ENCODE data around the gene NECAB2.

Gene NECAB2

DNA sequence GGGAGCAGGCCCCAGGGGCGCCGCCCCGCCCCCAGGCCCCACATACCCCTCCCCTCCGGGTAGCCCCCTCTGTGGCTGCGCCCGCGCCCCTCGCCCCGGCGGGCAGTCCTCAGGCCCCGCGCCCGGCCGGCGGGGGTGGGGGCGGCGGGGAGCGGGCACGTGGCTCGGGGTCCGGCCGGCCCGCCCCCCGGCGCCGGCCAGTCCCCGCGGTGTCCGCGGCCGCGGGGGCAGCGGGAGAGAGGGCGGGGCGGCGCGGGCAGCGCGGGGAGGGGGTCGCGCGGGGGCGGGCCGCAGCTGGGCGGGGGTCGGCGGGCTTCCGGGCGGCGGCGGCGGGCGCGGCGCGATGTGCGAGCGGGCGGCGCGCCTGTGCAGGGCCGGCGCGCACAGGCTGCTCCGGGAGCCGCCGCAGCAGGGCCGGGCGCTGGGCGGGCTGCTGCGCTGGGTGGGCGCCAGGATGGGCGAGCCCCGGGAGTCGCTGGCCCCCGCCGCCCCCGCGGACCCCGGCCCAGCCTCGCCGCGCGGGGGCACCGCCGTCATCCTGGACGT, 335 bp downstream of the NECAB2 start:
- DNase-seq, result no peak

GRCh38 chr16:83968891-83969649, 1.0 kb downstream of the NECAB2 start:
- DNase-seq, result no peak

- DNase-seq, result no peak
These were observed 1.9 kb downstream of the NECAB2 start for GRCh38 chr16:83969771-83970429.

- DNase-seq, result no peak
These were observed 2.4 kb downstream of the NECAB2 start for GRCh38 chr16:83970430-83970815.

DNA sequence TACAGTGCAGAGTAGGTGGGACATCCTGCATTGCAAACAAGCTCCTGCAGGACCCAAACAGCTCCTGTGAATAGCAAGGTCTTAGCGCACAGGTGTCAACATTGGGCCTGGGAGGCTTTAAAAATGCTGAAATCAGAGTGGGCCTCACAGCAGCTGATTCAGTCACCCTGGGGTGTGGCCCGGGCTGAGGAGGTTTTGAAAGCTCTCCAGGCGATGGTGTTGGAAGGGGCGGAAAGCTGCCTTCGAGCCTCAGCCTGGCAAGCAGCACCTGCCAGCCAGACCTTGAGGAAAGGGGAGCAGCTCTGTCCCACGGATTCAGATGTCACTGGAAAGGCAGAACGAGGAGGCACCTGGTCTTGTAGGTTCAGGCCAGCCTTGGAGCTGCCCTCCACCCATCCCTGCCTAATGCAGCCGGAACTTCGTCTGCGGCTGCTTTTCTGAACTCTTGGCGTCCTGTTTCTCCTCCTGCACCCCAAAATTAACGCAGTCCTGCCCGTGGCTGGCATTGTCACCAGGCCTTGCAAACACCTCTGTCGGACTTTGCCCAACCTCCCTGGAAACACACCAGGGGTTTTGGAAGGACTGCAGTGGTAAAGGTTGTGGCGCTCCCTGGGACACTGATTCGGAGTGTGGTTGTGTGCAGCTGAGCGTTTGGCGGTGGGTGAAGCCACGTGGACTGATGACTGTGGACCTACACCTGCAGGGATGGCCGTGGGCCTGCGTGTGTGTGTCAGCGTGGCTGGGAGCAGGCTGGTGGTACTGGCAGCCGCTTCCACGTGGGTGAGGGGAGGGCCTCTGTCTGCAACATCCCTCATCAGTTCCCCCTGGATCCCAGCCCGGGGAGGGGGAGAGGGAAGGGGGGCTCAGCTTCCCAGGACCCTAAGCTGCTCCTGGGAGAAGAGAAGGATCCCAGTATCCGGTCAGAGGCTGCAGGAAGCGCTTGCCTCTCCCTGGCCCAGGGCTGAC, 3.4 kb downstream of the NECAB2 start:
- no peak for DNase-seq

GRCh38 chr16:83972256-83973008, 4.4 kb downstream of the NECAB2 start:
- DNase-seq, result no peak

- DNase-seq, result no peak
These were observed 5.0 kb downstream of the NECAB2 start for GRCh38 chr16:83973077-83973476.

DNA sequence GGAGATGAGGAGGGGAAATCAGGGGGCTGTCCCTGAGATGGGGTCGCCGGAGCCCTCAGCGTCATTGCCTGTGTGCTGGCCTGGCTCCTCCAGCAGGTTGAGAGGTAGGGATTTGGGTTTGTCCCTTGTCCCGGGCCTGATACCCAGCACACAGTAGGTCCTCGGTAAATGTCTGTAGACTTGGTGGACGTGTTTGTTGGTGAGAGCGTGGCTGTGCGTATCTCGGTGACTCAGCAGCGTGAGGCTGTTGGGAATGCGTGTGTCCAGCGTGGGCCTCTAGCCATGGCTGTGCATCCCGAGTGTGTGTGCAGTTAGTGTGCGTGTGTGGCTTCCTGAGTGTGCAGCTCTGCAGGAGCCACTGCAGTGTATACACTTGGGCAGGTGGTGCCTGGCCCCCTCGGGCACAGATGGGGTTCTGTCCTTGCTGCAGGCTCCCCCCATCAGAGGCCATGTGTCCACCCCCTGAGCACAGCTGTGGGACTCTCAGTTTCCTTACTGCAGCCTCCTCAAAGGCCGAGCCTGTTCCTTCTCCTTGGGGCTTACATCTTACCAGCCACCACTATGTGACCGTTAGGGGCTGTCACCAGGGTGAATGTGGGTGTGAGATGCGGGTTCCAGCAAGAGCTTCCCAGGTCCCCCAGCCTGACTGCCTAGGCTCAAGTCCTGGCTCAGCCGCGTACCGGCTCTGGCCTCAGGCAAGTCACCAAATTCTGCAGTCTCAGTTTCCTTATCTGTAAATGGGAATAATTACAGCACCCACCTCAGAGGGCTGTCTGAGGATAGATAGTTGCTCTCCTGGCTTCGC, 5.7 kb downstream of the NECAB2 start:
- no peak for DNase-seq

DNA sequence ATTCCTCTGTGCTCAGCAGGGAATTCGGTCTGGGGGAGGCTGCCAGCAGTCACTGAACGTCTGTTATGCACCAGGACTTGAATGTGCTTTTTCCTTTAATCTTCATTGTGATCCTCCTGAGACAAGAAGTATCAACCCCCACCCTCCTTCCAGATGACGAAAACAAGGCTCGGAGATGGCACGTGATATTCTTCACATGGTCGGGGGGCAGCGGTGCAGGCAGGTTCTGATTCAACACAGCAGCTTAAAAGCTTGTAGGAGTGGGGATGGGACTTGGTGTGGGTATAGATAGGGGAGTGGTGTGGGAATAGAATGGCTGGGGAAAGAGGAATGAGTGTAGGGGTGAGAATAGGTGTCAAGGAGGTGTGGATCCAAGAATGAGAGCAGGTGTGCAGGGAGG, 6.4 kb downstream of the NECAB2 start:
- DNase-seq, result no peak

DNA sequence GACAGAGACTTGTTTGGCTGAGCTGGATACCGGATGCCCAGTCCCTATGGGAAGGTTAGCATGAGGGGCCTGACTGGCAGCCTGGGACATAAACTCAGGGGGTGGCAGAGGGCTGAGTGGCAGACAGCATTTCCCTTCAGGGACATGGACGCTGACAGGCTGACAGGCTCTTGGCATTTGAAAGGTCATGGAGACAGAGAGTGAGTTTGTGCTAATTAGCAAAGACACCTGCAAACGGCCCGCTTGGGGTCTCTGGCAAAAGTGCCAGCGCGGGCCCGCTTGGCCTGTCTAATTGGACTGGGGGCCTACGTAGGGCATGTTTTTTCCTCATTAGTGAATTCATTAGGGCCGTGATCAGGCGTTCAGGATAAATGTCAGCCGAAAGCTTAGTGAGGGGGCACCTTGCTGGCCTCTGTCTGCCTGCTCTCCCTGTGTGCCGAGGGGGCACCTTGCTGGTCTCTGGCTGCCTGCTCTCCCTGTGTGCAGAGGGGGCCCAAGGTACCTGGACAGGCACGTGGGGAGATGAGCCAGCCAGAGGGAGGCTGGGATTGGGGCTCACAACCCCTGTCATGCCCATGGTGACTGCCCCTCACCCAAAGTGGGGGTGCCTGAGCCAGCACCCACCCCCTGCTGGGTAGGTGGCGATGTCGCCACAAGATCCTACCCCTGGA, 7.7 kb downstream of the NECAB2 start:
- DNase-seq, result no peak

GRCh38 chr16:83977056-83977815, 9.2 kb downstream of the NECAB2 start:
- DNase-seq, result no peak

GRCh38 chr16:83978401-83978904, 10.4 kb downstream of the NECAB2 start:
- no peak for DNase-seq

DNA sequence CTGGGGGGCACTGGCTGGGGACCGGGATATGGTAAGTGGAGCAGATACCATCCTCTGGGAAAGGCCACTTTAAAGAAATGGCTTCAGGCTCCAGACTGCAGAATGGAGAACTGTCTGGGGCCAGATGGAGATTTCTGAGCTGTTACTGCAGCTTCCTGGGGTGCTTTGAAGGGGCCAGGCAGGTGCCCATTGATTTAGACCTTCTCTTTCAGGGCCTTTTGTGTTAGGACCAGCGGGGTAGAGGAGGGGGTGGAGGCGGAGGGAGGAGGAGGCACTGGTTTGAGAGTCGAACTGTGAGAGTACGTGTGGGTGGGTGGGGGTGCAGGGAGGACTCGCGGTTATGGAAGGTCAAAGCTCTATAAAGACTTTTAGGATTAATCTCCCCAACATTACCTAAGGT, 11.4 kb downstream of the NECAB2 start:
- DNase-seq, result no peak

DNA sequence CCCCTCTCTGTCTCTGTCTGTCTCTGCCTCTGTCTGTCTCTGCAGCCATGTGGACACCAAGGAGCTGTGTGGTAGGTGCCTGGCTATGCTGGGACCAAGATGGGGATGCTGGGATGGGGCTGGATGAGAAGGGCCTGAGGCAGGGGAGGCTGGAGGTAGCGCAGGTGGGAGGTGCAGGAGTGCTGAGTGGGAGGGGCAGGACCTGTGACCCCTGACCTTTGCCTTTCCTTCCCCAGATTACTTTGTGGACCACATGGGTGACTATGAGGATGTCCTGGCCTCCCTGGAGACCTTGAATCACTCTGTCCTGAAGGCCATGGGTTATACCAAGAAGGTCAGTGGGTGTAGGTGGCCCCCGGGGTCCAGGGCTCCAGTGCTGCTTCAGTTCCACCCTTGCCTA, 12.8 kb downstream of the NECAB2 start:
- no peak for DNase-seq

GRCh38 chr16:83981799-83982198, 13.8 kb downstream of the NECAB2 start:
- no peak for DNase-seq

- DNase-seq, result no peak
These were observed 15.4 kb downstream of the NECAB2 start for GRCh38 chr16:83983491-83983890.

- no peak for DNase-seq
These were observed 21.3 kb downstream of the NECAB2 start for GRCh38 chr16:83989300-83989699.

GRCh38 chr16:83990492-83990891, 22.4 kb downstream of the NECAB2 start:
- no peak for DNase-seq

- DNase-seq, result no peak
These were observed 24.6 kb downstream of the NECAB2 start for GRCh38 chr16:83992624-83993023.

- no peak for DNase-seq
These were observed 26.0 kb downstream of the NECAB2 start for GRCh38 chr16:83994087-83994486.
